BE2C (cell line): ENCODE measurements around the gene MUS81. TPM values are rescaled to one million over a fixed set of nuclear protein-coding genes. Genes with fewer than 3 reads are reported as not detected.

Source experiments
- DNase-seq: peaks from one replicate; pipeline ENCODE4 v3.0.0-alpha.2; 2020
- H3K27me3 ChIP-seq: fragments of 250-450 bp; sonication (Bioruptor Pico); 2 replicates; pipeline ENCODE4 v1.5.1; 2020; ENCODE audit warnings: mild to moderate bottlenecking
- H3K36me3 ChIP-seq: fragments of 250-450 bp; sonication (Bioruptor Pico); 2 replicates; pipeline ENCODE4 v1.5.1; 2020; ENCODE audit warnings: mild to moderate bottlenecking
- H3K4me1 ChIP-seq: fragments of 250-450 bp; sonication (Bioruptor Pico); 2 replicates; pipeline ENCODE4 v1.5.1; 2020
- H3K4me3 ChIP-seq: 2 replicates; pipeline ENCODE4 v1.5.1; 2011; ENCODE audit warnings: low read depth, low read length
- H3K9me3 ChIP-seq: fragments of 250-450 bp; sonication (Bioruptor Pico); 2 replicates; pipeline ENCODE4 v1.5.1; 2020
- CTCF ChIP-seq: IDR thresholded peaks from 2 replicates; pipeline ENCODE4 v1.5.1; 2012; ENCODE audit warnings: mild to moderate bottlenecking, low read depth, low read length
- polyA plus RNA-seq: library from polyadenylated mRNA; unstranded; fragments of >200 nt; gene quantifications from one replicate; pipeline ENCODE4 v1.2.1, GENCODE V29; 2012; ENCODE audit warnings: low read depth, missing spikeins; ENCODE audit not compliant: insufficient read length, insufficient read depth

Gene MUS81
- polyA plus RNA-seq = 116 TPM

GRCh38 chr11:65860278-65861164 is at the start of gene MUS81:
TSS of gene MUS81 (plus strand) at chr11:65860433. CDS start at chr11:65860754, 321 bp downstream.
- Histone ChIP-seq H3K9me3 (no peaks in the 10 kb centered on the region), H3K4me3 (peak within 1 kb of the TSS; percentile 99), H3K36me3 (peaks cover 55% of the 10 kb centered on the region), H3K4me1 (no peaks in the 10 kb centered on the region), H3K27me3 (no peaks in the 10 kb centered on the region)
- peak; percentile 89 for TF ChIP-seq CTCF
- peak; percentile 98 for DNase-seq

- Histone ChIP-seq H3K27me3 (peaks cover 58% of the 10 kb centered on the region), H3K4me1 (no peaks in the 10 kb centered on the region), H3K36me3 (no peaks in the 10 kb centered on the region), H3K4me3 (no peak overlapping the region), H3K9me3 (no peaks in the 10 kb centered on the region)
- TF ChIP-seq CTCF = no peak; the same call in 1 of the 2 replicates
- no peak for DNase-seq
Observed at GRCh38 chr11:65811764-65812475, 48.3 kb upstream of the MUS81 start.

- Histone ChIP-seq H3K4me1 (no peaks in the 10 kb centered on the region), H3K4me3 (no peak overlapping the region), H3K27me3 (peaks cover 36% of the 10 kb centered on the region), H3K9me3 (no peaks in the 10 kb centered on the region), H3K36me3 (no peaks in the 10 kb centered on the region)
- no peak for DNase-seq
- no peak for TF ChIP-seq CTCF
Observed at GRCh38 chr11:65814131-65814985, 45.9 kb upstream of the MUS81 start.

- Histone ChIP-seq H3K4me1 (no peaks in the 10 kb centered on the region), H3K9me3 (no peaks in the 10 kb centered on the region), H3K36me3 (no peaks in the 10 kb centered on the region), H3K27me3 (peaks cover 29% of the 10 kb centered on the region), H3K4me3 (no peak overlapping the region)
- TF ChIP-seq CTCF = no peak
- DNase-seq = no peak
Observed at GRCh38 chr11:65814986-65815565, 45.2 kb upstream of the MUS81 start.

- no peak for DNase-seq
- no peak for TF ChIP-seq CTCF
- Histone ChIP-seq H3K9me3 (no peaks in the 10 kb centered on the region), H3K4me1 (no peaks in the 10 kb centered on the region), H3K27me3 (peaks cover 16% of the 10 kb centered on the region), H3K4me3 (no peak overlapping the region), H3K36me3 (no peaks in the 10 kb centered on the region)
Observed at GRCh38 chr11:65816696-65817095, 43.5 kb upstream of the MUS81 start.
